GM21381 (cell line): ENCODE data around the gene SAV1.
"Not testable (repeated sequence)": the region's sequence is repeated elsewhere in the genome, so short reads cannot be mapped to it uniquely, and the experiment has no call there.

ENCODE experiments used
- ATAC-seq: cut with Tn5 transposase; IDR thresholded peaks from one replicate; pipeline ENCODE4 v1.9.1; 2021; ENCODE audit warnings: mild to moderate bottlenecking, moderate library complexity; ENCODE audit not compliant: unreplicated experiment

The SAV1 gene

GRCh38 chr14:50666772-50667683 lies 1.1 kb downstream of the SAV1 start:
- ATAC-seq: no peak

DNA sequence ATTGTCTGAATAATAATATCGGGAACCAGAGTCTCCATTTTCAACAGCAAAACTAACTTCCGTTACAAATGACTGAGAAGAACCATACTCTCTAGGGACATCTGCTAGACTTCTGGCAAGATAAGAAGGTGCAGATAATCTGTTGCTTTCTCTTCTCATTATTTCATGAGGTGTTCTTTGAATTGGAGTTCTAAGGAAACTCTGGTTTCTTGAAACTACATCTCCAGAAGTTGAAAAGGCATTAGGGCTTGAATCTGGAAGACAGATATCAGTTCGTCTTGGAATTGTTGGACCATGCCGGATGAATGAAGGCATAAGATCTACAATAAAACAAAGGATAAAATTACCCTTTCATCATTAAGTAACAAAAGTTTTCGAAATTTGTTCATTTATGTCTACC lies 2.8 kb downstream of the SAV1 start:
- ATAC-seq: not testable (repeated sequence)

DNA sequence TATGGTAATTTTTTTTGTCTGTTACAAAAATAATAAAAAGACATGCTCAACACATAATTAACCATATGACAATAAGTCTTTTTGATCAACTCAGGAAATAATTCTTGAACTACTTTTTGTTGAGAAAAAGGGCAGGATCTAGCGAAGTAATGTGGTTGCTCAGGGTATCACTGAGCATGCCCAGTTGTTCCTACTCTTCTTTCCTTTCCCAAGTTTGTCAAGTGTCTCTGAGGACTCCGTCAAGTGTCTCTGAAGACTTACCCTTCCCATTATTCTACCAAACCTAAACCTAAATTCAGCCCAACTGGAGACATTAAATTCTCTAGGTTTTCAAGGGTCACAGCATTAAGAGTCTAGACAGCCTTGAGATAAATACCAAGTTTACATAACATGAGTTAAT lies 3.5 kb downstream of the SAV1 start:
- ATAC-seq: not testable (repeated sequence)

GRCh38 chr14:50659327-50659974 lies 8.7 kb downstream of the SAV1 start:
- ATAC-seq: no peak

- ATAC-seq: no peak
Observed at GRCh38 chr14:50658203-50658602, 9.9 kb downstream of the SAV1 start.

DNA sequence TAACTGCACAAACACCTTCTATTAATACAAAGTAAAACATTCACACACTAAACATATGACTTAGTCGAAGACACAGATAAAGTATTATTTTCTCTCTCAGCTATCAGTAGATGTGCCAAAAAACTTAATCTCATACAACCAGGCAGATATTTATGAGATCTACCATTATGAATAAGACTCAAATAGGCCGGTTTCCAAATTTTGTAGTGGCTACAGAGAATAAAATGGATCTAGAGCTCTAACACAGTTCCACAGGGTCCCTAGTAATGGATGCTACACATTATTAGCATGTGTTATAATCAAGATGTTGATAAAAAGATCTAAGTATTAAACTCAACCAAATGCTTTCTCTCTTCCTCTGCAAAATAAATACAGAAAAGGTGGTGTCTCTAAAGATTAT lies 10.4 kb downstream of the SAV1 start:
- ATAC-seq: no peak

DNA sequence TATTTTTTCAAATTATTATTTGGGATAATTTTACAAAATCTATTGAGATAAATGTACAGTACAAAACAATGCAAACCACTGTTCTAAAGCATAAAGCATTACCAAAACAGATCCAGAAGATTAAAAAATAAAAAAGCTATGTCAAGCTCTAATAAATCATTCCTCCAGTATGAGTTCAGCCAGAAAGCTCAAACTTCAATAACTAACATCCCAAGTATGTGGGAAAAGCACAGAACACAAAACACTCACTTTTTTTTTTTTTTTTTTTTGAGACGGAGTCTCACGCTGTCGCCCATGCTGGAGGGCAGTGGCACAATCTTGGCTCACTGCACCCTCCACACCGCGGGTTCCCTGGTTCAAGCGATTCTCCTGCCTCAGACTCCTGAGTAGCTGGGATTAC lies 11.3 kb downstream of the SAV1 start:
- ATAC-seq: no peak

- ATAC-seq: no peak
Observed at GRCh38 chr14:50649691-50650090, 18.4 kb downstream of the SAV1 start.

DNA sequence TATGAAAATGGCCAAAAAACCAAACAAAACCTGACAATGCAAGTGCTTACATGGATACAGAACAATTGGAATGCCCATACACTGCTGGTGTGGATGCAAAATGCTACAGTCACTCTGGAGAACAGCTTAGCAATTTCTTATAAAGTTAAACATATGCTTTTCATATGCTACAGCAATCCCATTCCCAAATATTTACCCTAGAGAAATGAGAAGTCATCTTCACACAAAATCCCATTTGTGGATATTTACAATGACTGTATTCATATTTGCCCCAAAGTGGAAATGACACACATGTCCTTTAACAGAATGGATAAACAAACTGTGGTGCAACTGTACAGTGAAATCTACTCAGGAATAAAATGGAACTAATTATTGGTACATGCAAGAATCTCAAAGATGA lies 20.4 kb downstream of the SAV1 start:
- no peak for ATAC-seq

DNA sequence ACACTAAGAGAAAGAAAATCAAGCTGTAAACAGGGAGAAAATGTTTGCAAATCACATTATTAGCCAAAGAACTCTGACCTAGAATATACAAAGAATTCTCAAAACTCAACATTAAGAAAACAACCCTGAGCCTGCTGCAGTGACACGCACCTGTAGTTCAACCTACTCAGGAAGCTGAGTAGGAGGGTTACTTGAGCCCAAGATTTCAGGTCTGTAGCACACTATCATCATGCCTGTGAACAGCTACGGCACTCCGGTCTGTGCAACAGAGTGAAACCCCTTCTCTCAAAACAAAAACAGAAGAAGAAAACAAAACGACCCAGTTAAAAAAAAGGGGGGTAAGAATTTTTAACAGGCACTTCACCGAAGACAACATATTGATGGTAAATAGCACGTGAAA lies 20.8 kb downstream of the SAV1 start:
- ATAC-seq: peak; percentile 88

GRCh38 chr14:50635141-50635540 lies 33.0 kb downstream of the SAV1 start:
- ATAC-seq: no peak

GRCh38 chr14:50633954-50634353 lies 34.2 kb downstream of the SAV1 start:
- ATAC-seq: no peak

DNA sequence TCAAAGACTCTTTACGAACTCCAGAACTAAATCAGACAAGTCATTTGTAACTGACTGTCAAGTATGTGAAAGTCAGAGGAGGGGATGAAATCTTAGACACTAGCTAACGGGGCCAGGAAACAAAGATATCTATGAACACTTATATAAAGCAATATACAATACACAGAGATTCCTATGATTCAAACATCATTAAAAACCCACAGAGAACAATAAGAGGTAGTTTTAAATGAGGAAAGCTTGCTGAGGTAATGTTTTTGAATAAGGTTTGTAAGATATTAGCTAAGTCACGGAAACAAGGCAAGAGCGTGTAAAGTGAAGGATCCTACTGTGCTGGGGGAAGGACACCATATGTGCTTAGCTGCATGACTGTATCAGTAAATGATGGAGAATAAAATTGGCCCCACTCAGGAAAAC lies 36.7 kb downstream of the SAV1 start:
- ATAC-seq: no peak

DNA sequence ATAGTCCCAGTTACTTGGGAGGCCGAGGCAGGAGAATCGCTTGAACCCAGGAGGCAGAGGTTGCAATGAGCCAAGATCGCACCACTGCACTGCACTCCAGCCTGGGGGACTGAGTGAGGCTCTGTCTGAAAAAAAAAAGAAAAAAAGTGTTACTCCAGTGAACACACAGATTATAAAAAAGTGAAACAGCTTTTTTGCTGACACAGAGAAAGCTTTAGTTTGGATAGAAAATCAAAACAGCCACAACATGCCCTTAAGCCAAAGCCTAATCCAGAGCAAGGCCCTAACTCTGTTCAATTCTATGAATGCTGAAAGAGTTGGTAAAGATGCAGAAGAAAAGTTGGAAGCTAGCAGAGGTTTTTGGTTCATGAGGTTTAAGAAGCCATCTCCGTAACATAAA lies 43.2 kb downstream of the SAV1 start:
- not testable (repeated sequence) for ATAC-seq

- ATAC-seq: no peak
Observed at GRCh38 chr14:50624447-50624846, 43.7 kb downstream of the SAV1 start.

GRCh38 chr14:50622978-50623377 lies 45.1 kb downstream of the SAV1 start:
- no peak for ATAC-seq

- no peak for ATAC-seq
Observed at GRCh38 chr14:50620341-50620740, 47.8 kb downstream of the SAV1 start.

DNA sequence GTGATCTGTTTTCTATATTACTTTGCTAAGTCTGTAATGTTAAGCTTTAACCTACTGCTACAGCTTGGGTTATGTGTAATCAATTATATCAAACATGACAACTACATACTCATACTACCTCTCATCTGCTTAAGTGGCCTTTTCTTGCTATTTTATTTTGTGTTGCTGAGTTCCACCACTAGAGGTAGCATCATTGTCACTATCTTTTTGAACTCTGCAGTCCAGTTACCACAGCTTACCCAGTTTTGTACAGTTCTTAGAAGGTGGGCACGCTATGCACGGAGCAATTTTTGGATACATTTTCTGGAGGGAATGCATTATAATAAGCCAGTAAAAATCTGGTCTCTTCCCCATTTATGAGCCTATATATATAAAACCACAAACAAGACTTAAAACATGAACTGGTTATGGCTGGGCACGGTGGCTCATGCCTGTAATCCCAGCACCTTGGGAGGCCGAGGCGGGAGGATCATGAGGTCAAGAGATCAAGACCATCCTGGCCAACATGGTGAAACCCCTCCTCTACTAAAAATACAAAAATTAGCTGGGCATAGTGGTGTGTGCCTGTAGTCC lies 48.5 kb downstream of the SAV1 start:
- no peak for ATAC-seq

- ATAC-seq: no peak
Observed at GRCh38 chr14:50616275-50616674, 51.8 kb downstream of the SAV1 start.

DNA sequence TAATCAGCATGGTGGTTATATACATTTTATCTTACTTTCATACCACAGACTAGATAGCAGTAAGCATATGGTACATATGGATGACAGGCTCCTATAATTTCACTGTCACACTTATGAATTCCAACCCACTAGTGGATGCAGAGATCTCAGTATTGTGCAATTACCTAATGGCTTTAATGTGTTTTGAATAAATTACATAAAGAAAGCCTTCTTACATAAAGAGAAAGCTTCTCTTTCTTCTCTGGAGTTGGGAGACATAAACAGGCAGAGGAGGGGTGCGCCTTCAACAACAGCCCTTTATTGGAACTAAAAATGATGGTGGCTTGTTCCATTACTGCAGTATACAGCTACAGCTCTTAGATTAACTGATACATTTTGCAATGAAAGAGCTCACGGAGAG lies 52.6 kb downstream of the SAV1 start:
- ATAC-seq: no peak

DNA sequence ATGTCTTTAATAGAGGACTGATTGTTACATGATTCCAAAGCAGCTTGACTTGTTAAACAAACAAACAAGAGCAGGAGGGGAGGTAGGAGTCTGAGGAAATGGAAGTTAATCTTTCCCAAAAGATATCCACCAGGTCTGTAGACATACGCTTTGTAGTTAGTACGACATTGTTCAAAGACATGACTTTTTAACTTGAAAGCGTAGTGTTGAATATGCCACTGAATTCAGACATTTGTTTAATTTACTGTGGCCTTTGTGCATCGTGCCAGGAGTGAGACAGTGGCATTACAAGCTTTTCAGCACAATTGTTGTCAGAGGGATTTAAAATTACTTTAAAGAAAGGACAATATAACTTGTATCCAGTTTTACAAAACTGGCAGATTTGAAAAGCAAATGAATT lies 53.0 kb downstream of the SAV1 start:
- no peak for ATAC-seq

DNA sequence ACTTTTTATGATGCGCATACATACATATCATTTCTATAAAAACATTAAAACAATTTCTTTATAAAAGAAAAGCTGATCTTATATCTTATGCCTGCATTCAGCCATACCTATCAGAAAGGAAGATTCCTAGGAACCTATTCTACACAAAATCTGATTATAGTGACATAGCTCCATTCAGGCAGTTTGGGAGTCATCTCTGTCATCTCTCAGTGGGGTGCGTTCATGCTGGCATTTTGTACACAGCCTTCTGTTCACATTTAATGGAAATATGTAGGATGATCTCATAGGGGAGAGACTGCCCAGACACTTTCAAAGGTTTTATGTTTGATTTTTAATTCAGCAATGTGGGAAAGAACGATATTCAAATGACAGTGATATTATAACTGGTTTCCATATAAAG lies 55.3 kb downstream of the SAV1 start:
- no peak for ATAC-seq
